ENCODE results near the gene SLC24A4.
A peak's percentile ranks its signal among the peaks of the same experiment; 100 is the strongest.

SLC24A4 gene

GRCh38 chr14:92510972-92511371 is 188.0 kb downstream of the SLC24A4 start:
- no peak for DNase-seq

- no peak for DNase-seq
Observed at GRCh38 chr14:92511453-92512238, 188.7 kb downstream of the SLC24A4 start.

GRCh38 chr14:92512807-92513203 is 189.8 kb downstream of the SLC24A4 start:
- DNase-seq, result no peak

- DNase-seq, result peak; percentile 30 to 39
Observed at GRCh38 chr14:92513204-92513965, 190.4 kb downstream of the SLC24A4 start, which contains the start of gene RIN3. RIN3 (plus strand) TSS chr14:92513781; CDS start chr14:92513933, 152 bp downstream.

GRCh38 chr14:92513966-92514843 is 191.2 kb downstream of the SLC24A4 start:
- DNase-seq, result peak; percentile 38 to 44

- DNase-seq, result no peak
Observed at GRCh38 chr14:92514844-92515514, 192.0 kb downstream of the SLC24A4 start.

GRCh38 chr14:92515546-92516343 is 192.8 kb downstream of the SLC24A4 start:
- DNase-seq, result no peak

GRCh38 chr14:92516344-92516965 is 193.5 kb downstream of the SLC24A4 start:
- DNase-seq, result no peak

GRCh38 chr14:92516966-92517506 is 194.1 kb downstream of the SLC24A4 start:
- peak; percentile 16 to 46 for DNase-seq

GRCh38 chr14:92517761-92518160 is 194.8 kb downstream of the SLC24A4 start:
- no peak for DNase-seq

GRCh38 chr14:92519246-92520101 is 196.5 kb downstream of the SLC24A4 start:
- DNase-seq, result no peak

- DNase-seq, result no peak
Observed at GRCh38 chr14:92520102-92521057, 197.4 kb downstream of the SLC24A4 start.

GRCh38 chr14:92521058-92521415 is 198.1 kb downstream of the SLC24A4 start:
- DNase-seq, result no peak

GRCh38 chr14:92523752-92524151 is 200.8 kb downstream of the SLC24A4 start:
- no peak for DNase-seq

GRCh38 chr14:92524602-92525185 is 201.7 kb downstream of the SLC24A4 start:
- no peak for DNase-seq

GRCh38 chr14:92525322-92526095 is 202.5 kb downstream of the SLC24A4 start:
- DNase-seq, result no peak

- DNase-seq, result no peak
Observed at GRCh38 chr14:92527721-92528120, 204.8 kb downstream of the SLC24A4 start.

All from activated CD4-positive, alpha-beta T cell treated with anti-CD3 and anti-CD28 coated beads for 4 hours (primary cell).